SU-DHL-6 (cell line): Measurements from ENCODE around the gene AOC1.

Source experiments
- H2AFZ ChIP-seq: fragments of 200-600 bp; sonication (generic); 2 replicates; pipeline ENCODE4 v1.6.1; 2014; ENCODE audit warnings: low read depth, mild to moderate bottlenecking, moderate library complexity, mixed read lengths, antibody characterized with exemption, low read length; ENCODE audit not compliant: severe bottlenecking
- H3F3A ChIP-seq: fragments of 200-600 bp; shearing (Covaris generic); 2 replicates; pipeline ENCODE4 v1.6.0; 2016; ENCODE audit warnings: antibody characterized with exemption, mild to moderate bottlenecking; ENCODE audit not compliant: insufficient read depth
- H3K27ac ChIP-seq: fragments of 200-600 bp; sonication (generic); 2 replicates; pipeline ENCODE4 v1.5.1; 2016; ENCODE audit warnings: low read depth, mild to moderate bottlenecking, low read length, moderate library complexity, mixed read lengths
- H3K27me3 ChIP-seq: fragments of 200-600 bp; sonication (generic), shearing (Covaris generic); 2 replicates; pipeline ENCODE4 v1.6.0; 2014; ENCODE audit warnings: mild to moderate bottlenecking, low read length
- H3K36me3 ChIP-seq: fragments of 200-600 bp; sonication (generic); 2 replicates; pipeline ENCODE4 v1.6.1; 2014; ENCODE audit warnings: mild to moderate bottlenecking, low read length, mixed read lengths
- H3K4me2 ChIP-seq: fragments of 300-600, 200-600 bp; shearing (Covaris generic), sonication (generic); 2 replicates; pipeline ENCODE4 v1.6.0; 2014; ENCODE audit warnings: low read length, low read depth, mild to moderate bottlenecking; ENCODE audit not compliant: poor library complexity, severe bottlenecking
- H3K4me3 ChIP-seq: fragments of 200-600 bp; sonication (generic); 2 replicates; pipeline ENCODE4 v1.5.1; 2014; ENCODE audit warnings: antibody characterized with exemption, low read length, mild to moderate bottlenecking, mixed read lengths; ENCODE audit not compliant: insufficient read depth, poor library complexity, severe bottlenecking
- H3K79me2 ChIP-seq: fragments of 200-600 bp; sonication (generic); 2 replicates; pipeline ENCODE4 v1.6.1; 2014; ENCODE audit warnings: mild to moderate bottlenecking, low read length, moderate library complexity; ENCODE audit not compliant: insufficient read depth
- H3K9ac ChIP-seq: fragments of 200-600 bp; sonication (generic); 2 replicates; pipeline ENCODE4 v1.7.0; 2014; ENCODE audit warnings: mild to moderate bottlenecking, low read length
- H3K9me2 ChIP-seq: fragments of 200-600 bp; sonication (generic); replicated peaks from 2 replicates; pipeline ENCODE4 v1.6.1; 2014; ENCODE audit warnings: low read length; ENCODE audit not compliant: insufficient read depth
- H3K9me3 ChIP-seq: fragments of 200-600 bp; sonication (generic); 2 replicates; pipeline ENCODE4 v1.6.1; 2014; ENCODE audit warnings: low read length, mixed read lengths; ENCODE audit not compliant: insufficient read depth
- H4K20me1 ChIP-seq: fragments of 200-600 bp; sonication (generic); 2 replicates; pipeline ENCODE4 v1.6.1; 2014; ENCODE audit warnings: low read depth, mild to moderate bottlenecking, antibody characterized with exemption, low read length, moderate library complexity, mixed read lengths
- CTCF ChIP-seq: fragments of 200-600 bp; sonication (generic); IDR thresholded peaks from one replicate; pipeline ENCODE4 v1.5.1; 2017; ENCODE audit warnings: antibody characterized with exemption, mild to moderate bottlenecking, low read length, moderate library complexity; ENCODE audit not compliant: insufficient read depth, poor library complexity, severe bottlenecking
- EZH2phosphoT487 ChIP-seq: fragments of 200-600 bp; sonication (generic), shearing (Covaris generic); conservative IDR thresholded peaks from 2 replicates; pipeline ENCODE4 v1.6.1; 2018; ENCODE audit warnings: mild to moderate bottlenecking, antibody characterized with exemption, low read length, moderate library complexity, mixed read lengths

Gene AOC1

GRCh38 chr7:150823043-150823442 lies 29.3 kb upstream of the AOC1 start:
- Histone ChIP-seq H3F3A (no peaks in the 10 kb centered on the region), H3K9ac (no peak overlapping the region)

DNA sequence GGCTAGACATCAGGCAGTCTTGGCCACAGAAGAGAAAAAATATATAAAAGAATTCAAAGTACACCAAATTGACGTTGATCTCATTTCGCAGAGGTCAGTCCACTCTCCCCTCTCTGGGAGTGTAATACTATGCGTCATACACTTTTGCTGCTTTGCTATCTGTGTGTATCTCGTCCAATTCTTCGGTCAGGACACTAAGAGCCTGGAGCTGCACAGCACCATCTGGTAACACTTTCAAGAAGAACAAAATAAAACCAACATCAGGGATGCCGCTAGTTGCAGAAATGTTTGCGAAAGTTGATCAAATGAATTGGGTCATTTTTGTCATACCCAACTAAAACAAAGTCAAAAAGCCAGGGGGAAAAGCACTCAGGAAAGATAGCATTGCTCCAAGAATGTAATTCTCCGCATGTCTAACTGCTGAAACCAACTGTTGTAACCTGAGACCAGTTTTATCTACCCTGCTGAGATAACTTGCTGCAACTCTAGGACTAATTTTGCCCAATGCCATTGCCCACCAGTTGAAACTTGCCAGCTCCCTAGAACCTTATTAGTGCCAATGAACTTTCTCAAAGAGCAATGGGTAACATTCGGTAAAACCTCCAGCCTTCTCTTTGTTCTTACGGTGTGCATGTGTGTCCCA lies 28.7 kb upstream of the AOC1 start:
- Histone ChIP-seq H3K9me2 (no peaks in the 10 kb centered on the region), H2AFZ (no peak overlapping the region), H3K36me3 (no peaks in the 10 kb centered on the region), H3F3A (no peaks in the 10 kb centered on the region), H3K27ac (no peak overlapping the region), H3K27me3 (no peaks in the 10 kb centered on the region), H3K4me2 (no peak overlapping the region), H3K79me2 (no peaks in the 10 kb centered on the region), H3K9me3 (no peaks in the 10 kb centered on the region), H3K4me3 (no peak overlapping the region), H4K20me1 (no peaks in the 10 kb centered on the region), H3K9ac (no peak overlapping the region)
- no peak for TF ChIP-seq CTCF
- no peak for TF ChIP-seq EZH2phosphoT487

More at GRCh38 chr7:150823043-150823442, 29.3 kb upstream of the AOC1 start:
- no peak overlapping the region for H2AFZ ChIP-seq
- H3K36me3 ChIP-seq, result no peaks in the 10 kb centered on the region
- no peaks in the 10 kb centered on the region for H4K20me1 ChIP-seq
- H3K4me2 ChIP-seq, result no peak overlapping the region
- no peak overlapping the region for H3K27ac ChIP-seq
- no peak overlapping the region for H3K4me3 ChIP-seq
- H3K27me3 ChIP-seq, result no peaks in the 10 kb centered on the region
- no peaks in the 10 kb centered on the region for H3K9me3 ChIP-seq
- no peaks in the 10 kb centered on the region for H3K9me2 ChIP-seq
- no peaks in the 10 kb centered on the region for H3K79me2 ChIP-seq
- TF ChIP-seq EZH2phosphoT487 (no peak), CTCF (no peak)

DNA sequence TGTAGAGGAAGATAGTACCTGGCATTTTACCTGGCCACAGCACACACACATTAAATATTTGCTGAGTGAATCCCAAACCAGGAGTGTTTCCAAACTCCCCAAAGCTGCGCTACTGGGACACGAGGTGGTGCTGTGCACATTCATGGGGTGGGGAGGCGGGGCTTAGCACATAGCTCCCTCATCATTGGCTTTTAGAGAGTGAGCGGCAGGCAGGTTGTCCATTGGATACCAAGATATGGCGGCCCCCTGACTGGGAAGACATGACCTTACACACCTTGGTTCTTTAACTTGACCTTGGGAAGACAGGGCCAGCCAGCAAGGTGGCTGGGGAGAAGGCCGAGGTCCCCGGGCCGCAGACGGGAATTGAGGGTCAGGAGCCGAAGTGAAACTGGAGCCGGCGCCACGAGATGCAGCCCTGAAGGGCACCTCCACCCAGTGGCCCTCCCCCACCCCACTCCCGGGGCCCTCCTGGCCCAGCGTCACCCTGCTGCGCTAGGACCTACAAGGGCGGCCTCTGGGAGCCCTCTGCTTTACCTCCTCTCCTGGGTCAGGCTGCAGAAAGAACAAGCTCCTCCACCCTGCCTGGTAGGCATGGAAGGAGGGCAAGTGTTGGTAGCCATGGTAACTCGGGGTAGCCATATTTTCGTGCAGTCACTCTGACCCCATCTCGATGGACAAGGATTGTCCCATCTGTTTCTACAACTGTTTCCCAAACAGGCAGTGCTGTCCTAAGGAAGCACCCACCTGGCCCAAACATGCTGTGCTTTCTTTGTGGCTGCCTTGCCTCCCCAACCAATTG lies 27.7 kb upstream of the AOC1 start:
- Histone ChIP-seq H2AFZ (no peak overlapping the region), H3K27ac (no peak overlapping the region), H3K79me2 (no peaks in the 10 kb centered on the region), H3K4me2 (no peak overlapping the region), H3K36me3 (no peaks in the 10 kb centered on the region), H3K9ac (no peak overlapping the region), H3F3A (no peaks in the 10 kb centered on the region), H4K20me1 (no peaks in the 10 kb centered on the region), H3K9me3 (no peaks in the 10 kb centered on the region), H3K27me3 (no peaks in the 10 kb centered on the region), H3K4me3 (no peak overlapping the region), H3K9me2 (no peaks in the 10 kb centered on the region)
- TF ChIP-seq CTCF (no peak), EZH2phosphoT487 (no peak)
